D721Med (cell line): ENCODE results near the gene TOMM40L.
A peak's percentile ranks its signal among the peaks of the same experiment; 100 is the strongest.

ENCODE experiments used
- DNase-seq: peaks from one replicate; pipeline ENCODE4 v3.0.0; 2011; ENCODE audit warnings: low spot score; ENCODE audit not compliant: insufficient read length
- FAIRE-seq: peaks from 2 replicates; lab custom pipeline; 2011; peaks lifted over from hg19 to GRCh38; lab: Jason Lieb, UNC
- TF ChIP-seq, protein P1 (sequence below): IDR thresholded peaks from 2 replicates; pipeline ENCODE4 v1.5.1; 2012; ENCODE audit warnings: mild to moderate bottlenecking, control low read depth; ENCODE audit not compliant: insufficient read depth; ENCODE audit errors: missing control alignments

The TOMM40L gene

GRCh38 chr1:161191971-161192370, 33.9 kb upstream of the TOMM40L start:
- TF ChIP-seq, protein P1, sequence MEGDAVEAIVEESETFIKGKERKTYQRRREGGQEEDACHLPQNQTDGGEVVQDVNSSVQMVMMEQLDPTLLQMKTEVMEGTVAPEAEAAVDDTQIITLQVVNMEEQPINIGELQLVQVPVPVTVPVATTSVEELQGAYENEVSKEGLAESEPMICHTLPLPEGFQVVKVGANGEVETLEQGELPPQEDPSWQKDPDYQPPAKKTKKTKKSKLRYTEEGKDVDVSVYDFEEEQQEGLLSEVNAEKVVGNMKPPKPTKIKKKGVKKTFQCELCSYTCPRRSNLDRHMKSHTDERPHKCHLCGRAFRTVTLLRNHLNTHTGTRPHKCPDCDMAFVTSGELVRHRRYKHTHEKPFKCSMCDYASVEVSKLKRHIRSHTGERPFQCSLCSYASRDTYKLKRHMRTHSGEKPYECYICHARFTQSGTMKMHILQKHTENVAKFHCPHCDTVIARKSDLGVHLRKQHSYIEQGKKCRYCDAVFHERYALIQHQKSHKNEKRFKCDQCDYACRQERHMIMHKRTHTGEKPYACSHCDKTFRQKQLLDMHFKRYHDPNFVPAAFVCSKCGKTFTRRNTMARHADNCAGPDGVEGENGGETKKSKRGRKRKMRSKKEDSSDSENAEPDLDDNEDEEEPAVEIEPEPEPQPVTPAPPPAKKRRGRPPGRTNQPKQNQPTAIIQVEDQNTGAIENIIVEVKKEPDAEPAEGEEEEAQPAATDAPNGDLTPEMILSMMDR = no peak
- FAIRE-seq (no peak), DNase-seq (no peak)

DNA sequence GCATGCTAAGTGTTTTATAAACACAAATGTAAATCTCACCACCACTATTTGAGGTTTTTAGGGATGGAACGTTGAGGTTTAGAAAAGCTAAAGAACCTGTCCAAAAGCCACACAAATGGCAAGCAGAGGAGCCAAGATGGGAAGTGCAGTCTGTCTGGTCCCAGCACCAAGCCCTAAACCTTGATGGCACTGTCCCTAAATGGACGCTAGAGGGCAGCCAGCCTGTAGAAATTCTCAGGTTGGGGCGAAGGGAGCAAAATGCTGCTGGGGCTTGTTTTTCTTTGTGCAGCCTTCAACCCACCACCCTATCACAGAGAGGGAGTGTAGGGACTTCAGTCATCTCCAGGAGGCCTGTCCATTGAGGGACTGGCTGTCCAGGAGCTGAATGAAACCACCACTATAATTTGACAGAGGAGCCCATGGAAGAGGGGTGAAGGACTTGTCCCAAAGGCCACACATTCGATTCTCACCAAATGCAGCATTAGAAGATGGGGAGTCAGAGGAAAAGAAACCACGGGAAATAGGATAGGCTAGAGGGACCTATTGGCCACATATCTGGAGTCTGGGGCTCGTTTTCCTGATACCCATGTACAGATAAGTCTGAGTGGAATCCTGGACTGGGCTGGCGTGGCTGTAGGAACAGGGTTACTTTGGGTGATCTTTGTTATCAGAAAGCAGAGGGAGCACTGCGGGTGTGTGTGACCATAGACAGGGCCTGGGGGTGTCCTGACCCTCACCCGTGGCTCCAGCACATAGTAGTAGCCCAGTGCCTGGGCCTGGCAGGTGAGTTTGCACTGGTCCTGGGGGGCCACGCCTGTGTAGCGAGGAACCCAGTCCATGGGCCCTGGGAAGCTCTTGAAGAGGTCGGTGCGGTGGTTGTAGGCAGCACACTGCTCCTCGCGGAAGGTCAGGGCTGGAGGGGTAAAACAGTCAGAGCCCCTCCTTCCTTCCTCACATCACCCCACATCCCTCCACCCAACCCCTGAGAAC, 33.1 kb upstream of the TOMM40L start:
- TF ChIP-seq, protein P1 = peak; percentile 99
- peak; percentile 90 for DNase-seq
- peak; percentile 80 for FAIRE-seq

GRCh38 chr1:161193561-161194235, 32.2 kb upstream of the TOMM40L start:
- DNase-seq = no peak
- TF ChIP-seq, protein P1 = no peak
- no peak for FAIRE-seq

GRCh38 chr1:161195171-161195570, 30.7 kb upstream of the TOMM40L start:
- DNase-seq = no peak
- TF ChIP-seq, protein P1 = no peak
- no peak for FAIRE-seq

DNA sequence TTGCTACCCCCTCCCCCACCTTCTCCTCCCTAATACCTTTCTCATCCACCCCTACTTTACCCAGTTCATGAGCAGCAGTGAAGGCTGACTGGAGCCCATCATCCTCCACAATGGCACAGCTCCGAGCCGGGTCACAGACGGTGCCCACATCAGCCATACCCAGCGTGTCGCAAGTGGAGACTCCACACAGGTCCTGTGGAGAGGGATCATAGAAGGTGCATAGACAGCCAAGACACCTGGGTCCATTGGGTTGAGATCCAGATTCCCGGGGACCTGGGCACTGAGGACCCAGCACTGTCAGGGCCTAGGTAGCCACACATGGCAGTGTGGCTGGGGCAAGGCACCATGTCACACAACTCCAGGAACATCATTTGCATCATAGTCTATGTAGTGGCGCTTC, 29.7 kb upstream of the TOMM40L start:
- FAIRE-seq = no peak
- no peak for DNase-seq
- TF ChIP-seq, protein P1 = no peak

- DNase-seq = peak; percentile 85
- peak; percentile 56 for FAIRE-seq
- TF ChIP-seq, protein P1 = no peak
Measured at GRCh38 chr1:161196521-161197451, 29.1 kb upstream of the TOMM40L start.
